NCI-H1105 (cell line): ENCODE measurements around the gene ATL1.
A peak's percentile ranks its signal among the peaks of the same experiment; 100 is the strongest.
"Not testable (repeated sequence)": the region's sequence is repeated elsewhere in the genome, so short reads cannot be mapped to it uniquely, and the experiment has no call there.

Experiments used
- DNase-seq: peaks from one replicate; lab custom pipeline; 2025; lab: John Stamatoyannopoulos, UW

ATL1 gene

DNA sequence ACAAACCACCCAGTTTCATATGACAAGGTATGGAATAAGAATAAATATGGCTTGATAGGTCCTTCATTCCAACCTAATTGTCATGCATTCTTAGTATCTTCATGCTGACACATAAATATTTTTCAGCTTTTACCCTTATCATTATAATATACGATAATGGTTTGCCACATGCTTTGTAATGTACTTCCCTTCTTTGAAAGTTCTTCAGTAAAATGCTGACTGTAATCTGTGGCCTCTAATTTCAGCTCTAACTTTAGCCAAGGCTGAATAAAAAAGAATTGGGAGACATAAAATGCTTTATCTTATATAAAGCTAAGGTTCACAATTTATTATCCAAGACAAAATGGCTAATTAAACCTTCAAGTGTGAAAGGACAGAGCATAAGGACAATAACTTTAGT, 24.9 kb upstream of the ATL1 start:
- no peak for DNase-seq

DNA sequence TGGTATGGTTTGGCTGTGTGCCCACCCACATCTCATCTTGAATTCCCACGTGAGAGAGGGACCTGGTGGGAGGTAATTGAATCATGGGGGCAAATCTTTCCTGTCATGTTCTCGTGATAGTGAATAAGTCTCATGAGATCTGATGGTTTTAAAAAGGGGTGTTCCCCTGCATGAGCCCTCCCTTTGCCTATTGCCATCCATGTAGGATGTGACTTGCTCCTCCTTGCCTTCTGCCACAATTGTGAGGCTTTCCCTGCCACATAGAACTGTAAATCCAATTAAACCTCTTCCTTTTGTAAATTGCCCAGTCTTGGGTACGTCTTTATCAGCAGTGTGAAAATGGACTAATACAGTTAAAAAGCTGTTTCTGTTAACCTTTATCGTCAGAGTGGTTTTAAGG, 21.9 kb upstream of the ATL1 start:
- not testable (repeated sequence) for DNase-seq

DNA sequence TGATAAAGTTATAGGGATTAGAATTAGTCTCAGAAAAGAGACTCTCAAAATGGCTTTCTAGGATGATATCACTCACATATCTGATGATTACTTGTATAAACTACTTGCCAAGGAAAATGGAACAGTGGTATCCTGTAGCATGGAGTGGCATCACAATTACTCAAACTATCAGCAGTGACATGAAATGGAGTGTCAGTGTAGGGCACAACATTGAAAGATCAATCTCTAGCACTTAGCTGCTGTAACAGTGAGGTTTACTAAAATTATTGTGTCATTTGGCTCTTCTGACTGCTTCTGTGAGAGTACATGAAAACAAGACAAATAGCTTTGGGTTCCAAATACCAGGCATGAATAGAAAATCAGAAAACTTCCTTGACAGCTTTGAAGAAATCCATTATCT, 20.9 kb upstream of the ATL1 start:
- no peak for DNase-seq

DNA sequence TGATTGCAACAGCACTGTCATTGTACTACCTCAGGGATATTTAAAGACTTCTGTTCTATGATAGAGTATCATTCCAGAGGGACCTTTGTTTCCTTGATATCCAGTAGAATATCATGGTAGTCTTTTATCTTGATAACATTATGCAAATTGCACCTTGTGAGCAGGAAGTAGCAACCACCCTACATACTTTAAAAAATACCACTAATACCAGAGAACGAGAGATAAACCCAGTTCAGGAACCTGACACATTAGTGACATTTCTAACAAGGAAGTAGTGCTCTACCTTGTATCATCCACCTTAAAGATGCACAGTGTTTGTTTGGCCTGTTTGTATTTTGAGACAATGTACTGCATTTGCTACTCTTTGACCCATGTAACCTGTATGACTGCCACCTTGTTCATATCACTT, 18.8 kb upstream of the ATL1 start:
- DNase-seq: no peak

DNA sequence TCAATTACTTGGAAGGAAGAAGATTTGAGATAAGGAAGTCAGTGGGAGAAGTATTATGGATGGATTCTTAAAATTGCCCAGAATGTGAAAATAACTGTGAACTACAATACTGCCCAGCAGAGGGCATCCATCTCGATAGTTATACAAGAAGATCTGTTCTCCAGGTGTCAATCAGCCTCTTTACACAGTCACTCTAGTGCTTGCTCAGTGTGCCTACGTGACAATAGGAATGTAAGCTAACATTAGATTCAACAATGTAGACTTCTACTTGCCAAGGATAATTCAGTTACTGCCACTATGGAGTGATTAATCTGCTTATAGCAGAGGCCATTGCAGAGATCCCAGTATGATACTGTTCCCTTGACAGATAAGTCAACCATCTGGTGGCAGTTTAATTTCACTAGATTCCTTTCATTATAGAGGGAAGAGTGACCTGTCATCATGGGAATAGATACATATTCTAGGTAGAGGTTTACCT, 17.0 kb upstream of the ATL1 start:
- peak; percentile 65 for DNase-seq

DNA sequence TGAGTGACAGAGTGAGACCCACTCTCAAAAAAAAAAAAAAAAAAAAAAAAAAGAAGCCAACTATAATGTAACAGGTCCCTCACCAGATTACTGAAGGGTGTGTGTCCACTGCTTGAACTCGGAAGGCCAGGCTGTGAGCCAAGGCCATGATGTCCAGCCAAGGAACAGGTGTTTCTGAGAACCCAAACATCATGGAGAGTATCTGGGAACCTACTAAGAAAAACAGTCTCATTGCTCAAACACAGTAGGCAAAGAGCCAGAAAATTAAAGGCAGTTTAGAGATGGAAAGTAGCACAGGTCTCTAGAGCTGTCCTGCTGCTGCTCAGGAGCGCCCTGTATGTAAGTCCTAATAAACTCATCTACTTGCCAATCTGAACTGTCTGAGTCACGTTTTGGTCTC, 15.0 kb upstream of the ATL1 start:
- no peak for DNase-seq

DNA sequence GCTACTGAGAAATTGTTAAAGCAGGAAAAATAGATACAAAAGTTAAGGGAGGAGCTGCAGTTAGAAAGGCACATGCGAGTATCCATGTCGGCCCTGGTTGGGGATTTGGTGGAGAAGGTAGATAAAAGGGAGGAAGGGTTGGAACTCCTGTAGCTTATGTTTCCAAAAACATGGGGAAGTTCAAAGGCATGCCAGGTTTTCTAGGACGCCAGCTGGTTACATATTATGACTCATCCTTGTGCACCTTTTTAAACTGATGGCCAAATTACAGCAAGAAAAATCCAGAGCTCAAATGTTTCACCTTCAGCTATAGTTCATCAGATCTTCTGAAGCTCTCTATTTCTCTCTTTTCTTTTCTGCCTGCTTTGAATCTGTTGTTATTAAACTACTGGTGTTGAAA, 14.3 kb upstream of the ATL1 start:
- no peak for DNase-seq

DNA sequence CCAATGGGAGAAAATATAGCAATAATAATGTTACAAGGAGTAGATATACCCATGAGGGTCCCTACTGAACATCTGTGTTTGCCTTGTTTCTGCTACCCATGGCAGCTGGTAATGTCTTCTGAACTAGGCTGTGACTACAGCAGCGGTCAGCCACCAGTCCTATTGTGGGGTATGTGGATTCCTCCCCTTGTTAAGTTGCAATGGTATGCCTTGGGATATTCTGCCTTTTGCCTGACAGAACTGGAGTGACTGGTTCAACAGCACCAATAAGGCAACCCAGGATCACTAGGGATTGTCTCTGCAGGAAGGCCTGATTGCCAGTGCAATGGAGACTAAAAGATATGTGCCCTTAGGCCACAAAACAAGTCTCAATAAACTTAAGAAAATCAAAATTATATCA, 9.7 kb upstream of the ATL1 start:
- DNase-seq: no peak

DNA sequence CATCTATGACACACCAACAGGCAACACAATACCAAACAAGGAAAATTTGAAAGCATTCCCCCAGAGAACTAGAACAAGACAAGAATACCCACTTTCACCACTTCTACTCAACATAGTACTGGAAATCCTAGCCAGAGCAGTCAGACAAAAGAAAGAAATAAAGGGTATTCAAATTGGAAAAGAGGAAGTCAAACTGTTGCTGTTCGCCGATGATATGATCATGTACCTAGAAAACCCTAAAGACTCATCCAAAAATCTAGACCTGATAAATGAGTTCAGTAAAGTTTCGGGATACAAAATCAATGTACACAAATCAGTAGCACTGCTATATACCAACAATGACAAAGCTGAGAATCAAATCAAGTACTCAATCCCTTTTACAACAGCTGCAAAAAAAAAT, 8.1 kb upstream of the ATL1 start:
- no peak for DNase-seq

DNA sequence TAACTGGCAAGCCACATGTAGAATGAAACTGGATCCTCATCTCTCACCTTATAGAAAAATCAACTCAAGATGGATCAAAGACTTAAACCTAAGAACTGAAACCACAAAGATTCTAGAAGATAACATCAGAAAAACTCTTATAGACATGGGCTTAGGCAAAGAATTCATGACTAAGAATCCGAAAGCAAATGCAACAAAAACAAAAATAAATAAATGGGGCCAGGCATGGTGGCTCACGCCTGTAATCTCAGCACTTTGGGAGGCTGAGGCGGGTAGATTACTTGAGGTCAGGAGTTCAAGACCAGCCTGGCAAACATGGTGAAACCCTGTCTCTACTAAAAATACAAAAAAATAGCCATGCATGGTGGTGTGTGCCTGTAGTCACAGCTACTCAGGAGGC, 7.1 kb upstream of the ATL1 start:
- DNase-seq: not testable (repeated sequence)

DNA sequence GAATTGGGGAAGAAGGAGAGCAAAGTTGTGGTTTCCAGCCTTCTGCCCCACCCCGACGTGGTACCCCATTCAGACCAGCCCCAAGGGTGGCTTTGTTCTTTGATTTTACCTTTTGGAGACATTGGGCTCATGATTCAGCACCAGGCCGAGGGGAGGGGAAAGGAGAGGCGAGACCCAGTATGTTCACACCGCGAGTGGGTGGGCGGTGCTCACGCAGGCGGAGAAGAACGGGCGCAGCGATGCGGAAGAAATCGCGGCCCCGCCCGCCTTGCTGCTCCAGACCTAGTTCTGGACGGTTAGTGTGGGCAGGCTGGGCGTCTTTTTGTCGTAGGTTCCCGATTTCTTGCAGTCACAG, 963 bp downstream of the ATL1 start:
- DNase-seq: peak; percentile 76

DNA sequence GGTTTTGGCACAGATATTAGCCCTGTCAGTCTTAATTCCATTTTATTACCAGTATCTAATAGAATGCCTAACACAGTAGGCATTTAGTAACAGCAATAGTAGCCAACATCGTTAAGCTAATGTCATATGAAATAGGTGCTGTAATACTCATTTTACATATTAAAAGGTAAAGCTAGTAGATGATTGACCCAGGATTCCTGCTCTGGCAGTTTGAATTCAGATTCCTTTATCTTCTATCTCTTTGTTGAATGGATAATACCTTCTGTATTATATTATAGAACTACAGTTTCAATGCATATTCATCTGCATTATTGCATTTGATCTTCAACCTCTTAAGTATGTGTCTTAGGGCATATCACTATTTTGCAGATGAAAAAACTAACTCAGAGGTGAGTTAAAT, 2.9 kb downstream of the ATL1 start:
- DNase-seq: no peak

DNA sequence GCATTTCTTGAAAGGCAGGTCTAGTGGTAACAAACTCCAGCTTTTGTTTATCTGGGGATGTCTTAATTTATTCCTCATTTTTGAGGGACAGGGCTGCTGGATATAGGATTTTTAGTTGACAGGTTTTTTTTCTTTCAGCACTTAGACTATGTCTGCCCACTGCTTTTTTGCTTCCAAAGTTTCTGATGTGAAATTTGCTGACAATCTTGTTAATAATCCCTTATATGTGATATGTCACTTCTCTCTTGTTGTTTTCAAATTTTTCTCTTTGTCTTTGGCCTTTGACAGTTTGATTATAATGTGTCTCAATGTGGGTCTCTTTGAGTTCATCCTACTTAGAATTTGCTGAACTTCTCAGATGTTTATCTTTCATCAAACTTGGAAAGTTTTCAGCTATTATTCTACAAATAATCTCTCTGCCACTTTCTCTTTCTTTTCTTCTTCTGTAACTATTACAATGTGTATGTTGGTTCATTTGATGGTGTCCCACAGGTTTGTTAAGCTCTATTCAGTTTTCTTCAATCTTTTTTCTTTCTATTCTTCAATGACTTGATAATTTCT, 9.8 kb downstream of the ATL1 start:
- DNase-seq: no peak

DNA sequence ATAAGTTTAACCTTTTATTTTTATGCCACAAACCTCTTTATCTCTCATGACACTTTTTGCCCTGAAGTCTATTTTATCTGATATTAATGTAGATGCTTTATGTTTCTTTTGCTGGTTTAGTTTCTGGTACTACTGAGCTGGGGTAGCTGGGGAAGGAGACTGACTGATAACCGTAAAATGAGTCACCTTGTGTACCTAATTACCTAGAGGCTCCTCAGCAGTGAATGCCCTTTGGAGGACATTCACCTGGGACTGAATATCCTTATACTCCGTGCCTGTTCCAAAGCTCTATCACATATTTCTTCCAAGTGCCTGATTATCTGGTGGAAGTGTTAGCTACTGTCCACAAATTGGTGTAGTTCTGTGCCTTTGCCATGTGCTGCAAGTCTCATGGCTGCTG, 13.9 kb downstream of the ATL1 start:
- no peak for DNase-seq

DNA sequence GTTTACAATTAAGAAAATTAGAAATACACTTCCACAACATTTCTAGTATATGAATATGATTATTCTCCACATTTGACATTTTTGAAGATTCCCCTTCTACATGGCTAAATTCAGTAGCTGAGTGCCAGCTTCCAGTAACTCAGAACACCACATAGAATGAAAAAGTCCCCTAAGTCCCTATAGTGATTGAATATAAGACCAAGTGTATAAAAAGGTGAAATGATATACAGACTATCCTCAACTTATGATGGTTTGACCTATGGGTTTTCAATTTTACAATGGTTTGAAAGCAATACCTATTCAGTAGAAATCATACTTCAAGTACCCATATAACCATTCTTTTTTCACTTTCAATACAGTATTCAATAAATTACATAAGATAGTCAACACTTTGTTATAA, 15.8 kb downstream of the ATL1 start:
- no peak for DNase-seq

DNA sequence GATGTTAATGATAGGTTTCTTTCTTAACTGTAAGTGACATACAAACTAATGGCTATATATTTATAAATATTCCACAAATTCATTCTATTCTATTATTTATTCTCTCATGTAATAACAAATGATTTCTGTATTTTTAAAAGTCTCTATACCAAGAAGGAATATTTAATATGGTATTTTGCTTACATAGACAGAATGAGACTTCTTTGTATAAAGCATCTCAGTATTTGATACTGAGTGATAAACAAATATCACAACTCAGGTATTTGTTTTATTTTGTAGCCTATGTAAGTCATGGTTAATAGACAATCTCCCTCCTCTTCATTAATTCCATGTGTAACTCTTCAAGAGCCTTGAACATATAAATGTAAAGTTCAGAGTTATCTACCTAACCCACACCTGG, 18.0 kb downstream of the ATL1 start:
- no peak for DNase-seq

DNA sequence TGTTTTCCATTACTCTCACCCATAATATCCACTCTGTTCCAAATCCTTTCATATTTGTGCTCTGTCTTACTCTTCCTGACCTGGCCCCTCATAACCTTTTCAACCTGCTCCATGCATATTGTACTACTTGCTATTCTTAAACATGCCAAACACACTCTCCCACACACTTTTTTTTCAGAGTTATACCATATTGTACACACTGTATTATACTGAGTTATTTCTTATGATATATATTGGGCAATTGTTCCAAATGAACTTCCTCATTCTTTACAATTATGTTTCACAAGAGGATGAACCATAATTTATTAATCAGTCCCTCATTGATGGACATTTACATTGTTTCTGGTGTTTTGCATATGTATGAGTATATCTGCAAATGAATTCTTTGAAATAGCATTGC, 18.5 kb downstream of the ATL1 start:
- DNase-seq: no peak

DNA sequence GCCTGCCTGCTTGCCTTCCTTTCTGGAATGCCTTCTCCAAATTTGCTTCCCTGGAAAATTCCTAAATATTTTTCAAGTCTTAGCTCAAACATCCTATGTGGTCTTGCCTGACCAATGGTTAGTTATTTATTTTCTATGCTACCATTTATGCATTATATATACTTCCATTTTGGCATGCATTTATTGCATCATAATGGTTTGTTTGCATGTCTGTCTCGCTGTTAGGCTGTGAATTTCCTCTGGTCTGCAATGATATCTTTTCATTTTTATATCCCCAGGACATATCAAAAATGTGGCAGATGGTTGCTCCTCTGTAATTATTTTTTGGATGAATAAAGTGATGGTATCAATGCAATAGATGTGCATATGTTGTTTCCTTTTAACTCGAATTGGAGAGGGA, 30.5 kb downstream of the ATL1 start:
- DNase-seq: no peak

DNA sequence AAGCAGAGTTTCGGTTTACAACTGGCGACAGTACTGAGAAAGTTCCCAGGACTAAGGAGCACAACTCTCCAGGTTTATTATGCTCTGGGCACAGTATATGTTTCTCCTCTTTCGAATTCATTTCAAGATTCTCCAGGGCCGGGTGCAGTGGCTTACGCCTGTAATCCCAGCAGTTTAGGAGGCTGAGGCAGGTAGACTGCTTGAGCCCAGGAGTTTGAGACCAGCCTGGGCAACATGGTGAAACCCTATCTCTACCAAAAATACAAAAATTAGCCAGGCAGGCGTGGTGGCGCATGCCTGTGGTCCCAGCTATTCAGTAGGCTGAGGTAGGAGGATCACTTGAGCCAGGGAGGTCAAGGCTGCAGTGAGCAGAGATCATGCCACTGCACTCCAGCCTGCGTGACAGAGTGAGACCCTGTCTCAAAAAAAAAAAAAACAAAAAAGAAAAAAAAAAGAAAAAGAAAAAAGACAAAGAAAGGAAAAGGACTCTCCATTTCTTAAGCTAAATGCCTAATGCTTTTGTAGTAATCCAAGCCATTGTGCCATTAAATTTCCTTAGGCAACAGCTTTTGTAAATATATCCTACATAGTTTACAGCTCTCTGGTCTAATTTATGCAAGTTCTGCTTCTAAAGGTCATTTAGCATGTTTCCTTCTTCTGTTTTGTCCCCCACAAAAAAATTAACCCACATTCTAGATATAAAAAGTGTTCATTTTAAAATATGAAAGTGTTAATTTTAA, 34.8 kb downstream of the ATL1 start:
- DNase-seq: no peak

DNA sequence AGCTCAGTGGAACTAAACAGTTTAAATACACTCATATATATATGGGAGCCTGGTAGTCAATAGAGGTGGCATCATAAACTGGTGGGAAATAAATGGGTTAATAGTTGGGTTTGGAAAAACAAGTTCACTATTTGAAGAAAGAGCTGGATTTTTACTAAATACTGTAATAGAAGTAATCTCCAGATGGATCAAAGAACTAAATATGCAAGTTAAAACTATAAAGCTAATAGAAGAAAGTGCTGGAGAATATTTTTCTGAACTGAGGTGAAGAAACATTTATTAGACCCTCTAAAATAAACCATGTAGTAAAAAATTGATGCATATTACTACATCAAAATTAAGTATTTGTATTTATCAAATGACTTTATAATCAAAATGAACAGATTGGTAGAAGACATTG, 38.8 kb downstream of the ATL1 start:
- no peak for DNase-seq

DNA sequence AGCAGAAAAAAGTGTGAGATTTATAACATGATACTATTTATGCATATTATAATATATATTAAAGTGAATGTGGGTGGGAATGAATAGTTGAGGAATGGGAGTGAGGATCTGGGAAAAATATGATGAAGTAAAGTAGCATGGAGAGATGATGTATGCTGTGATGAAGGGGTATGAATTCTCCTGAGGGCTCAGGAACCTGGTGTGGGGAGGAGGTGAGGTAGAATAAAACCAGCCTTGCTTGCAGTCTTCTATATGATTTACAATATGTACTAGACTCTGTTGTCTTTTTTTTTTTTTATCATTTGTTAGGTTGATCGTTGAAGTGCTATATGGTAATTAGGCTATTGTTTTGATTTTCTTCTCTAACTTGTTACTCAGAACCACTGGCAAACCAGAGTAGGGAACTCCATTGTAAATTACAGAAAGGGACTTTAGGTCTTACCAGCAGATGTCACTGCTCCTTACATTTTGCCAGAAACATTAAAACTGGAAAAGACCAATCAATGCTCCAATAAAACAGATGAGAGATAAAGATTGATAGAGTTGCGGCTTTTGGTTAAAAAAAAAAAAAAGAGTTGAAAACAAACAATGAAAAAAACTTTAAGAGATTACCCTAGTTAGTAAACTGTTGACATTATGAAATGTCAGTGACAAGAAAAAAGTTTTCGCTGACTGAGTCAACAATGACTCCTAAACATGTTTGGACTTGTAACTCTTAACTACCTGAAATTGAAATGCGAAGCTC, 39.9 kb downstream of the ATL1 start:
- DNase-seq: peak; percentile 50

DNA sequence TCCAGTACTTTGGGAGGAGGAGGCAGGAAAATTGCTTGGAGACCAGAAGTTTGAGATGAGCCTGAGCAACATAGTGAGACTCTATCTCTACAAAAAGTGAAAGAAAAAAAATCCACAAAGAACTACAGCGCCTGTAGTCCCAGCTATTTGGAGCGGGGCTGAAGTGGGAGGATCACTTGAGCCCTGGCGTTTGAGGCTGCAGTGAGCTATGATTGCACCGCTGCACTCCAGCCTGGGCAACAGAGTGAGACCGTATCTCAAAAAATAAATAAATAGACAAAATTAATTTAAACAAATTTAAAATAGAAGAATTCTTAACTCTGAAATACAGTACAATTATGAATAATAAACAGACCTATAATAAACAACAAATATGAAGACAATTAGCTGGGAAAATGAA, 40.9 kb downstream of the ATL1 start:
- DNase-seq: no peak

DNA sequence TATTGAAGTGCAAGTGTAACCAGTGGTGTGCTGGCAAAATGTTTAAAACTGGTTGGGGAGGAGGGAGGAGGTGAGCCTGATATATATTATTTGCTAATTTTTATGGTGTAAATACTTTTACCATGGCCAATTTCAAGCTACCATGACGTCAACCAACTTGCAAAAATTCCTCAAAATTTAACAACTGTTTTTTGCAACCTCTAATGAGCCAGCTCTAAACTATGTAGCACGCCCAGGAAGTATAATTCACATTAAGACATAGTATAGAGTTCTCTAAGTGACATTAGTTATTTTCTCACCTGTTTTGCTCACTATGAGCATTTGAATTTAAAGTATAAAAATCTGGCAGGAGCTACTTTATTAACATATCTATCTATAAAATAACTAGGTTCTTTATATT, 41.4 kb downstream of the ATL1 start:
- no peak for DNase-seq

DNA sequence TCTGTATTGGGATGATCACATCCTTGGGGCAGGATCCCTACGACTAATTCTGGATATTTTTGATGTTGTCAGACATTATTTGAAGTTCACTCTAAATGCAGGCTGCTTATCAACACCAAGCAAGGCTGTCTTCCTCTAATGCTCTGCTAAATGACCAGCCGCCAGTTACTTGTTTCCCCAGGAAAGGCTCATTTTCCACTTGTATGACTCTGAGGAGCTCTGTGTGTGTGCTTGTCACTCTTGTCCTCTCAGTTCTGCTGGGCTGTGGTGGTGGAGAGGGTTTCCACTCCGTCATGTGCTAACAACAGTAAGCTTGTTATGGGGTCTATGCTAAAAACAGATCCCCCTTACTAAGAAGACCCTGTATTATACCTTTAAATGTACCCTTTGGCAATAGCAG, 42.1 kb downstream of the ATL1 start:
- DNase-seq: no peak
